ENCODE measurements around the gene HECTD4. TPM values are rescaled to one million over a fixed set of nuclear protein-coding genes. Genes with fewer than 3 reads are reported as not detected.

HECTD4 gene
- total RNA-seq, 2 donors from 2014 or later: 23.3 to 45.2 TPM

- intact Hi-C loops (cut with DNase I): no loop called here
- H3K27ac ChIP-seq: no peak overlapping the region
Observed at GRCh38 chr12:112333019-112333418, 49.2 kb downstream of the HECTD4 start.

GRCh38 chr12:112331886-112332285 lies 50.3 kb downstream of the HECTD4 start:
- ATAC-seq (no peak), DNase-seq (no peak)
- no peaks in the 10 kb centered on the region for H3K36me3 ChIP-seq (replicated peaks in 1 of 2; ENCODE audit: insufficient read depth in 1 of 2, low read depth in 2 of 2)
- H3K27ac ChIP-seq: no peak overlapping the region
- no peak overlapping the region for H3K4me3 ChIP-seq
- H3K4me1 ChIP-seq: peaks cover 19% of the 10 kb centered on the region
- no peaks in the 10 kb centered on the region for H3K9me3 ChIP-seq
- H3K27me3 ChIP-seq: no peaks in the 10 kb centered on the region
- 85 to 94% methylated on average over 4 of the region's 4 CpGs for WGBS, 2 donors
- TF ChIP-seq, protein P1, sequence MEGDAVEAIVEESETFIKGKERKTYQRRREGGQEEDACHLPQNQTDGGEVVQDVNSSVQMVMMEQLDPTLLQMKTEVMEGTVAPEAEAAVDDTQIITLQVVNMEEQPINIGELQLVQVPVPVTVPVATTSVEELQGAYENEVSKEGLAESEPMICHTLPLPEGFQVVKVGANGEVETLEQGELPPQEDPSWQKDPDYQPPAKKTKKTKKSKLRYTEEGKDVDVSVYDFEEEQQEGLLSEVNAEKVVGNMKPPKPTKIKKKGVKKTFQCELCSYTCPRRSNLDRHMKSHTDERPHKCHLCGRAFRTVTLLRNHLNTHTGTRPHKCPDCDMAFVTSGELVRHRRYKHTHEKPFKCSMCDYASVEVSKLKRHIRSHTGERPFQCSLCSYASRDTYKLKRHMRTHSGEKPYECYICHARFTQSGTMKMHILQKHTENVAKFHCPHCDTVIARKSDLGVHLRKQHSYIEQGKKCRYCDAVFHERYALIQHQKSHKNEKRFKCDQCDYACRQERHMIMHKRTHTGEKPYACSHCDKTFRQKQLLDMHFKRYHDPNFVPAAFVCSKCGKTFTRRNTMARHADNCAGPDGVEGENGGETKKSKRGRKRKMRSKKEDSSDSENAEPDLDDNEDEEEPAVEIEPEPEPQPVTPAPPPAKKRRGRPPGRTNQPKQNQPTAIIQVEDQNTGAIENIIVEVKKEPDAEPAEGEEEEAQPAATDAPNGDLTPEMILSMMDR (IDR thresholded peaks at IDR 0.05): no peak
- TF ChIP-seq POLR2A (IDR thresholded peaks at IDR 0.05): no peak
- intact Hi-C loops (cut with DNase I): no loop called here

More at GRCh38 chr12:112333019-112333418, 49.2 kb downstream of the HECTD4 start:
- Histone ChIP-seq H3K4me1 (peaks cover 14% of the 10 kb centered on the region), H3K9me3 (no peaks in the 10 kb centered on the region), H3K4me3 (no peak overlapping the region), H3K27me3 (no peaks in the 10 kb centered on the region), H3K36me3 (replicated peaks in 1 of 2; ENCODE audit: insufficient read depth in 1 of 2, low read depth in 2 of 2) (no peaks in the 10 kb centered on the region)
- ATAC-seq (no peak), DNase-seq (no peak)
- 47 to 57% methylated on average over 3 of the region's 3 CpGs for WGBS, 2 donors
- no peak for TF ChIP-seq POLR2A (IDR thresholded peaks at IDR 0.05)

DNA sequence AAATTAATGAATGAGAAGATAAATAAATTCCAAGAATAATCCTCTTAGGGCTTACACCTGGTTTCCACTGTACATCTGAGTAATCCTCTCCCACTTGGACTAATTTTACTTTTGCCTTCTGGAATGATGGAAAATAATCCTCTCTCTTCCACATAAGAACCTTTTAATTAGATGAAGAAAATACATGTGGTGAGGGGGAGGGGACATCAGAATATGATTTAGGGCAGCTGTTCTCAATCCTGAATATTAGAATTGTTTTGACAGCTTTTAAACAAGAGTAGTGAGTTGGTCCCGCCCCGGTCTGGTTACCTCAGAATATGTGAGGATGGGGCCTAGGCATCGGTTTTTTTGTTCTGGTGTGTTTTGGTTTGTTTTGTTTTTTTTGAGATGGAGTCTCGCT lies 51.5 kb downstream of the HECTD4 start:
- no peaks in the 10 kb centered on the region for H3K36me3 ChIP-seq (replicated peaks in 1 of 2; ENCODE audit: insufficient read depth in 1 of 2, low read depth in 2 of 2)
- no peak for DNase-seq
- peaks cover 19% of the 10 kb centered on the region for H3K4me1 ChIP-seq
- 92 to 95% methylated on average over 4 of the region's 4 CpGs for WGBS, 2 donors
- no peaks in the 10 kb centered on the region for H3K9me3 ChIP-seq
- H3K27me3 ChIP-seq: no peaks in the 10 kb centered on the region
- TF ChIP-seq, protein P1 (IDR thresholded peaks at IDR 0.05): no peak
- no peak for TF ChIP-seq POLR2A (IDR thresholded peaks at IDR 0.05)
- H3K27ac ChIP-seq: no peak overlapping the region
- intact Hi-C loops (cut with DNase I): no loop called here
- H3K4me3 ChIP-seq: no peak overlapping the region
- ATAC-seq: no peak

GRCh38 chr12:112328456-112329124 lies 53.6 kb downstream of the HECTD4 start:
- H3K9me3 ChIP-seq: no peaks in the 10 kb centered on the region
- intact Hi-C loops (cut with DNase I): no loop called here
- no peaks in the 10 kb centered on the region for H3K36me3 ChIP-seq (replicated peaks in 1 of 2; ENCODE audit: insufficient read depth in 1 of 2, low read depth in 2 of 2)
- ATAC-seq (peak; percentile 15), DNase-seq (no peak)
- peak overlapping the region in 1 of 4 donors; percentile 34 for H3K27ac ChIP-seq
- WGBS, 2 donors: 30 to 49% methylated on average over 3 of the region's 3 CpGs
- no peak overlapping the region for H3K4me3 ChIP-seq
- no peak for TF ChIP-seq POLR2A (IDR thresholded peaks at IDR 0.05)
- TF ChIP-seq, protein P1 (IDR thresholded peaks at IDR 0.05): no peak
- H3K4me1 ChIP-seq: peaks cover 19% of the 10 kb centered on the region
- no peaks in the 10 kb centered on the region for H3K27me3 ChIP-seq

DNA sequence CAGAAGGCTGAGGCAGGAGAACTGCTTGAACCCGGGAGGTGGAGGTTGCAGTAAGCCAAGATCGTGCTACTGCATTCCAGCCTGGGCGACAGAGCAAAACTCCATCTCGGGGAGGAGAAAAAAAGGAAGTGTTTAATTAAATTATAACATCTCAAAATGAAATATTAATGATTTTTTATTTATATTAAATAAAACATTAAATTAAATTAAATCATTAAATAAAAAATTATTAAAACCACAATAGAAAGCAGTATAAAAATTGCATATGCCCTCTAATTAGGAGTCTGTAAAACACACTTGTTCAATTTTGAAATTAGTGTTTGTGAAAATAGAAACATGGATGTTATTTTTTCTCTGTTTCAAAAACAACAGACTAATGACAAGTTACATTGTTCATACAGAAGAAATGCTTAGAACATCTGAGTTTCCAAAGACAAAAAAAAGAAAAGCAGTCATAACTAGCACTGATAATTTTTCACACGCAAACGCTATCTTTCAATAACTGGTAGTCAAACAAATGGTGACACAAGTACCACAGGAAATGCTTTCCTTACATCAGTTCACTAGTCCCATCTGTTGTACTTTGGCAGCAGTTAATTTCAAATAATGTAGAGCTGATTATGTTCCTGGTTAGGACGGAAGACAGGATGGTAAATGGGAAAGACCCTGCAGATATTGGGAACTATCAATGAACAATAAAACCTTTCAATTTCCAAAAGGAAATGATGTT lies 54.9 kb downstream of the HECTD4 start:
- Histone ChIP-seq H3K4me1 (peaks cover 23% of the 10 kb centered on the region), H3K27ac (no peak overlapping the region), H3K27me3 (no peaks in the 10 kb centered on the region), H3K36me3 (replicated peaks in 1 of 2; ENCODE audit: insufficient read depth in 1 of 2, low read depth in 2 of 2) (no peaks in the 10 kb centered on the region), H3K9me3 (no peaks in the 10 kb centered on the region), H3K4me3 (no peak overlapping the region)
- intact Hi-C loops (cut with DNase I): no loop called here
- ATAC-seq (no peak), DNase-seq (no peak)
- 63 to 64% methylated on average over 7 of the region's 7 CpGs for WGBS, 2 donors
- no peak for TF ChIP-seq POLR2A (IDR thresholded peaks at IDR 0.05)
- TF ChIP-seq, protein P1 (IDR thresholded peaks at IDR 0.05): no peak

All from body of pancreas (tissue), 4 donors.